C4-2B (cell line): ENCODE results near the gene HSPA12A.

Experiments
- H3K27ac ChIP-seq: fragments of 450-650 bp; 2 replicates; pipeline ENCODE4 v1.5.1; 2017
- ZFX ChIP-seq: fragments of 450-650 bp; IDR thresholded peaks from 2 replicates; pipeline ENCODE4 v1.6.1; 2017
- TF ChIP-seq, protein P1 (sequence below): fragments of 450-650 bp; conservative IDR thresholded peaks from 2 replicates; pipeline ENCODE4 v1.5.1; 2017; ENCODE audit warnings: mild to moderate bottlenecking

The HSPA12A gene

DNA sequence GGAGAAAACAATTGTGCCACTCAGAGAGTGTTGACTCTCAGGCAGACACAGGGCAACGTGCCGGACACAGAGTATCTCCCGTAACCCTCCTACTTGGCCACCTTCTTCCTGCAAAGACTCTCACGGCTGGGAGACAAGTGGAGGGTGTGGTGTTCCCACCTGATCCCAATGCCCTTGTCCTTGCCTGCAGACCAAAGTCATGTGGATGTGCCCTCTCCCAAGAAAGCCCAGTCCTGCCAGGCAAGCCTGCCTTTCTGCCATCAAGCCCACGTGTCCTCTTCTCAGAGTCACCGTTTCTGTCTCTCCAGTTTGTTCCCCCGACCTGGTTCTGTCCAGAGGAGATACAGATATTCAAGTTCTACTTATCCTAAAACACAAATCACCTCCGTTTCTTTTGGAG, 120.9 kb downstream of the HSPA12A start:
- H3K27ac ChIP-seq, result no peak overlapping the region
- TF ChIP-seq, protein P1, sequence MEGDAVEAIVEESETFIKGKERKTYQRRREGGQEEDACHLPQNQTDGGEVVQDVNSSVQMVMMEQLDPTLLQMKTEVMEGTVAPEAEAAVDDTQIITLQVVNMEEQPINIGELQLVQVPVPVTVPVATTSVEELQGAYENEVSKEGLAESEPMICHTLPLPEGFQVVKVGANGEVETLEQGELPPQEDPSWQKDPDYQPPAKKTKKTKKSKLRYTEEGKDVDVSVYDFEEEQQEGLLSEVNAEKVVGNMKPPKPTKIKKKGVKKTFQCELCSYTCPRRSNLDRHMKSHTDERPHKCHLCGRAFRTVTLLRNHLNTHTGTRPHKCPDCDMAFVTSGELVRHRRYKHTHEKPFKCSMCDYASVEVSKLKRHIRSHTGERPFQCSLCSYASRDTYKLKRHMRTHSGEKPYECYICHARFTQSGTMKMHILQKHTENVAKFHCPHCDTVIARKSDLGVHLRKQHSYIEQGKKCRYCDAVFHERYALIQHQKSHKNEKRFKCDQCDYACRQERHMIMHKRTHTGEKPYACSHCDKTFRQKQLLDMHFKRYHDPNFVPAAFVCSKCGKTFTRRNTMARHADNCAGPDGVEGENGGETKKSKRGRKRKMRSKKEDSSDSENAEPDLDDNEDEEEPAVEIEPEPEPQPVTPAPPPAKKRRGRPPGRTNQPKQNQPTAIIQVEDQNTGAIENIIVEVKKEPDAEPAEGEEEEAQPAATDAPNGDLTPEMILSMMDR, result no peak
- TF ChIP-seq ZFX, result no peak
